Measurements from ENCODE around the gene ZCCHC3.

DNA sequence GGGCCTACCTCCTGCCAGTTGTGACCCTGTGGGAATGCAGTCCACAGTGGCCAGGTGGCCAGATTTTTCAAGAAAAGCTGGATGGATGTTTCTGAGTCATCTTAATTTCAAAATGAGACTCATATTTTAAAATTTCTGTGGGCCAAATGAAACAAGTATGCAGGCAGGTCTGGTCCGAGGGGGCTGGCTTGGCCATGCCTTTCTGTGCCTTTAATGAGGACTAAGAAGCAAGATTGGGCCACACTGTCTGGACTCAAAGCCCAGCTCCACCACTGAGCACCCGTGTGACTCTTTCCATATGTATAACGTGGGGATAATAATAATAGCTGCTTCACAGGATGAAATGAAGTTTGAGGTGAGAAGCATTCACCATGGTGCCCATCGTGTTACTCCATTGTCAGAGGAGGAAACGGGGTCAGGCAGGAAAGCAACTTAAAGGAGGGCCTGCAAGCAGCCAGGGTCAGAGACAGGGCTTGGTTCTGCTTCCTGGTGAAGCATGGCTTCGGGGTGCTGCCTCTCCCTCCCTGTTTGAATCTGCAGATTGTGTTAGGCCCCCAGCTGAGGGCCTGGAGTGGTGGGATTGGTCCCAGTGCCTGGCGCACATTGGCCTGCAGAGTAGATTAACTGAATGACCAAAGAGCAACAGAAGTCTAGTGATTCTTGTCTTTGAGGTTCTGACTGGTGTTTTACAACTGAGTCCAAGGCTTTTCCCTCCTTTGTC, 31.8 kb downstream of the ZCCHC3 start:
- TF ChIP-seq, protein P1, sequence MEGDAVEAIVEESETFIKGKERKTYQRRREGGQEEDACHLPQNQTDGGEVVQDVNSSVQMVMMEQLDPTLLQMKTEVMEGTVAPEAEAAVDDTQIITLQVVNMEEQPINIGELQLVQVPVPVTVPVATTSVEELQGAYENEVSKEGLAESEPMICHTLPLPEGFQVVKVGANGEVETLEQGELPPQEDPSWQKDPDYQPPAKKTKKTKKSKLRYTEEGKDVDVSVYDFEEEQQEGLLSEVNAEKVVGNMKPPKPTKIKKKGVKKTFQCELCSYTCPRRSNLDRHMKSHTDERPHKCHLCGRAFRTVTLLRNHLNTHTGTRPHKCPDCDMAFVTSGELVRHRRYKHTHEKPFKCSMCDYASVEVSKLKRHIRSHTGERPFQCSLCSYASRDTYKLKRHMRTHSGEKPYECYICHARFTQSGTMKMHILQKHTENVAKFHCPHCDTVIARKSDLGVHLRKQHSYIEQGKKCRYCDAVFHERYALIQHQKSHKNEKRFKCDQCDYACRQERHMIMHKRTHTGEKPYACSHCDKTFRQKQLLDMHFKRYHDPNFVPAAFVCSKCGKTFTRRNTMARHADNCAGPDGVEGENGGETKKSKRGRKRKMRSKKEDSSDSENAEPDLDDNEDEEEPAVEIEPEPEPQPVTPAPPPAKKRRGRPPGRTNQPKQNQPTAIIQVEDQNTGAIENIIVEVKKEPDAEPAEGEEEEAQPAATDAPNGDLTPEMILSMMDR (IDR thresholded peaks at IDR 0.05; ENCODE audit: low read depth, low read length, poor library complexity, severe bottlenecking), result no peak
- TF ChIP-seq EZH2phosphoT487 (IDR thresholded peaks at IDR 0.05; ENCODE audit: borderline replicate concordance, low read length), result no peak
